Keratinocyte (primary cell): ENCODE results near the gene MYMK. TPM values are rescaled to one million over a fixed set of nuclear protein-coding genes. Genes with fewer than 3 reads are reported as not detected.

Experiments
- DNase-seq: peaks from one replicate; pipeline ENCODE4 v3.0.0-alpha.2; 2011; ENCODE audit warnings: low read depth, missing footprints, low spot score
- FAIRE-seq: peaks from 2 replicates; lab custom pipeline; 2011; peaks lifted over from hg19 to GRCh38; lab: Jason Lieb, UNC
- H2AFZ ChIP-seq: 2 replicates; pipeline ENCODE4 v1.6.0; 2012; ENCODE audit warnings: low read length, control low read depth, inconsistent platforms; ENCODE audit not compliant: control insufficient read depth
- H3K27ac ChIP-seq: 2 replicates; pipeline ENCODE4 v1.5.1; 2011; ENCODE audit warnings: low read length; ENCODE audit not compliant: control insufficient read depth, insufficient read depth
- H3K27me3 ChIP-seq: 3 replicates; pipeline ENCODE4 v1.6.0; 2011; ENCODE audit warnings: low read length; ENCODE audit not compliant: control insufficient read depth, insufficient read depth; ENCODE audit errors: extremely low read depth
- H3K36me3 ChIP-seq, 2 experiments: 2 replicates in 1 of 2; 3 replicates in 1 of 2; pipeline ENCODE4 v1.5.1; 2011; ENCODE audit warnings: low read length in 2 of 2, mild to moderate bottlenecking in 1 of 2; ENCODE audit not compliant: control insufficient read depth in 2 of 2, insufficient read depth in 2 of 2; ENCODE audit errors: extremely low read depth in 1 of 2
- H3K4me1 ChIP-seq: 3 replicates; pipeline ENCODE4 v1.5.1; 2011; ENCODE audit warnings: low read length; ENCODE audit not compliant: control insufficient read depth, insufficient read depth; ENCODE audit errors: extremely low read depth
- H3K4me2 ChIP-seq: 3 replicates; pipeline ENCODE4 v1.6.0; 2011; ENCODE audit warnings: low read depth, low read length; ENCODE audit not compliant: control insufficient read depth, insufficient read depth; ENCODE audit errors: extremely low read depth
- H3K4me3 ChIP-seq, 3 experiments: fragments of 200-600 bp in 1 of 3; sonication (generic) in 1 of 3; 2 replicates in 2 of 3; 3 replicates in 1 of 3; pipeline ENCODE4 v1.5.1; 2011 to 2016; ENCODE audit warnings: low read length in 3 of 3, mild to moderate bottlenecking in 3 of 3, control low read depth in 2 of 3, inconsistent platforms in 1 of 3, low read depth in 1 of 3, mixed read lengths in 1 of 3, mixed run types in 1 of 3, moderate library complexity in 1 of 3; ENCODE audit not compliant: control insufficient read depth in 2 of 3, insufficient read depth in 2 of 3; ENCODE audit errors: extremely low read depth in 1 of 3
- H3K79me2 ChIP-seq: 2 replicates; pipeline ENCODE4 v1.6.0; 2012; ENCODE audit warnings: low read length; ENCODE audit not compliant: control insufficient read depth, insufficient read depth
- H3K9ac ChIP-seq: 3 replicates; pipeline ENCODE4 v1.6.0; 2011; ENCODE audit warnings: low read length; ENCODE audit not compliant: control insufficient read depth, insufficient read depth; ENCODE audit errors: extremely low read depth
- H3K9me1 ChIP-seq: 3 replicates; pipeline ENCODE4 v1.6.0; 2011; ENCODE audit warnings: low read length; ENCODE audit not compliant: control insufficient read depth, insufficient read depth; ENCODE audit errors: extremely low read depth
- H3K9me3 ChIP-seq: 2 replicates; pipeline ENCODE4 v1.5.1; 2012; ENCODE audit warnings: low read depth, low read length; ENCODE audit not compliant: control insufficient read depth
- H4K20me1 ChIP-seq: 3 replicates; pipeline ENCODE4 v1.6.0; 2011; ENCODE audit warnings: low read length; ENCODE audit not compliant: control insufficient read depth, insufficient read depth; ENCODE audit errors: extremely low read depth
- EZH2 ChIP-seq: IDR thresholded peaks from one replicate; pipeline ENCODE4 v1.6.1; 2012; ENCODE audit warnings: inconsistent platforms, mild to moderate bottlenecking, low read length, moderate library complexity
- dilution Hi-C: fragments of 300-500 bp; cut with MboI; formaldehyde crosslinking; loops from one replicate; pipeline ENCODE4 v1.7.0; 2020; ENCODE audit warnings: low sequenced_read_pairs; ENCODE audit not compliant: extremely low pct_ligation_motif_present
- polyA plus RNA-seq, 5 experiments: library from polyadenylated mRNA; depleted of rRNA in 3 of 5; stranded (reverse) in 3 of 5; stranded (forward) in 1 of 5; unstranded in 1 of 5; fragments of >200 nt; gene quantifications; 1 replicate in 1 of 5; 2 replicates in 3 of 5; 3 replicates in 1 of 5; pipeline versions ENCODE4 v1.2.1 to v1.2.3, GENCODE V29; 2011 to 2012; ENCODE audit warnings: missing spikeins in 2 of 5, low read depth in 1 of 5, low replicate concordance in 1 of 5
- TF ChIP-seq, protein P1 (sequence below), 3 experiments: IDR thresholded peaks in 1 of 3; conservative IDR thresholded peaks in 1 of 3; optimal IDR thresholded peaks in 1 of 3; 2 replicates in 2 of 3; 3 replicates in 1 of 3; pipeline versions ENCODE3 to v1.5.1; 2011; ENCODE audit warnings: low read length in 3 of 3, mild to moderate bottlenecking in 3 of 3, moderate library complexity in 2 of 3, control low read depth in 1 of 3, inconsistent platforms in 1 of 3; ENCODE audit not compliant: insufficient read depth in 2 of 3; ENCODE audit errors: extremely low read depth in 1 of 3

Gene MYMK
- polyA plus RNA-seq, 1 donor (not counting 4 experiments of a cell fraction or from before 2014, with no cell fraction given) = not detected

GRCh38 chr9:133536080-133536479, 11.3 kb upstream of the MYMK start:
- peaks cover 58% of the 10 kb centered on the region for H3K27me3 ChIP-seq

DNA sequence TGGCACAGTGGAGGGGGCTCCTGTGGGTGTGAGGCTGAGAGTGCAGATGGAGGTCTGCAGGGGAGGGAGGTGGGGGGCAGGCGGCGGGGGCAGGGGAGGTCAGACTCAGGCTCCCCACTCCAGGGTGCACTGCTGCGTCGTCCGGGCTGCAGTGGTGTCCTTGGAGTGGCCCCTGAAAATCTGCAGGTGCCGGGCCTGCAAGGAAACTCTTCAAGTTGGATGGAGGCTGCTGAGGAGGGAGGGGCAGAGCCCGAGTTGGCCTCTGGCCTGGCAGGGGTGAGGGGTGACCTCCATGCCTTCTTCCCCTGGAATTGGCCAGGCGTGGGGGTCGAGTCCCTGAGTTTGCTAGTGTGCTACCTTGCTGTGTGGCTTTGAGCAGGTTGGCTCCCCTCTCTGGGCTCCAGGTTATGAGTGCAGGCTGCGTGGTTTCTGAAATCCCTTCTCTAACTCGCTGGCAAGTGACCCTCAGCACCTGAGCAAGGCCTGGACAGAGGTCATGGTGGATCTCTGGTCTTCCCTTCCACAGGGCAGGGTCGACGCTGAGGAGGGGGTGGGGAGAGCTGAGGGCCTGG, 10.6 kb upstream of the MYMK start:
- Histone ChIP-seq H3K79me2 (no peaks in the 10 kb centered on the region), H3K36me3 (no peaks in the 10 kb centered on the region), H3K27ac (no peak overlapping the region), H2AFZ (no peak overlapping the region), H3K9me3 (no peaks in the 10 kb centered on the region), H3K4me2 (no peak overlapping the region), H3K9me1 (no peaks in the 10 kb centered on the region), H3K4me1 (peaks cover 9% of the 10 kb centered on the region), H4K20me1 (no peaks in the 10 kb centered on the region), H3K4me3 (no peak overlapping the region), H3K27me3 (peaks cover 61% of the 10 kb centered on the region), H3K9ac (no peak overlapping the region)
- DNase-seq = no peak
- dilution Hi-C loops = no loop called here
- TF ChIP-seq EZH2 = no peak
- TF ChIP-seq, protein P1, sequence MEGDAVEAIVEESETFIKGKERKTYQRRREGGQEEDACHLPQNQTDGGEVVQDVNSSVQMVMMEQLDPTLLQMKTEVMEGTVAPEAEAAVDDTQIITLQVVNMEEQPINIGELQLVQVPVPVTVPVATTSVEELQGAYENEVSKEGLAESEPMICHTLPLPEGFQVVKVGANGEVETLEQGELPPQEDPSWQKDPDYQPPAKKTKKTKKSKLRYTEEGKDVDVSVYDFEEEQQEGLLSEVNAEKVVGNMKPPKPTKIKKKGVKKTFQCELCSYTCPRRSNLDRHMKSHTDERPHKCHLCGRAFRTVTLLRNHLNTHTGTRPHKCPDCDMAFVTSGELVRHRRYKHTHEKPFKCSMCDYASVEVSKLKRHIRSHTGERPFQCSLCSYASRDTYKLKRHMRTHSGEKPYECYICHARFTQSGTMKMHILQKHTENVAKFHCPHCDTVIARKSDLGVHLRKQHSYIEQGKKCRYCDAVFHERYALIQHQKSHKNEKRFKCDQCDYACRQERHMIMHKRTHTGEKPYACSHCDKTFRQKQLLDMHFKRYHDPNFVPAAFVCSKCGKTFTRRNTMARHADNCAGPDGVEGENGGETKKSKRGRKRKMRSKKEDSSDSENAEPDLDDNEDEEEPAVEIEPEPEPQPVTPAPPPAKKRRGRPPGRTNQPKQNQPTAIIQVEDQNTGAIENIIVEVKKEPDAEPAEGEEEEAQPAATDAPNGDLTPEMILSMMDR (optimal IDR thresholded peaks at IDR 0.05 in 1 of 3, IDR thresholded peaks at IDR 0.05 in 1 of 3, conservative IDR thresholded peaks at IDR 0.05 in 1 of 3; ENCODE audit: extremely low read depth in 1 of 3, insufficient read depth in 2 of 3, low read length in 3 of 3) = no peak
- FAIRE-seq = no peak

More at GRCh38 chr9:133536080-133536479, 11.3 kb upstream of the MYMK start:
- peaks cover 9% of the 10 kb centered on the region for H3K4me1 ChIP-seq
- no peaks in the 10 kb centered on the region for H3K9me3 ChIP-seq
- no peak overlapping the region for H2AFZ ChIP-seq
- dilution Hi-C loops = no loop called here
- FAIRE-seq = no peak
- H3K27ac ChIP-seq = no peak overlapping the region
- no peaks in the 10 kb centered on the region for H3K36me3 ChIP-seq
- no peaks in the 10 kb centered on the region for H4K20me1 ChIP-seq
- no peak overlapping the region for H3K9ac ChIP-seq
- no peaks in the 10 kb centered on the region for H3K9me1 ChIP-seq
- H3K4me3 ChIP-seq = no peak overlapping the region
- no peak for DNase-seq
- TF ChIP-seq EZH2 = no peak
- TF ChIP-seq, protein P1 (optimal IDR thresholded peaks at IDR 0.05 in 1 of 3, IDR thresholded peaks at IDR 0.05 in 1 of 3, conservative IDR thresholded peaks at IDR 0.05 in 1 of 3; ENCODE audit: extremely low read depth in 1 of 3, insufficient read depth in 2 of 3, low read length in 3 of 3) = no peak
- no peak overlapping the region for H3K4me2 ChIP-seq
- H3K79me2 ChIP-seq = no peaks in the 10 kb centered on the region
